Lung (tissue), 12 donors: ENCODE results near the gene RNASE12. TPM values are rescaled to one million over a fixed set of nuclear protein-coding genes. Genes with fewer than 3 reads are reported as not detected.
"Not testable (repeated sequence)": the region's sequence is repeated elsewhere in the genome, so short reads cannot be mapped to it uniquely, and the experiment has no call there.

ENCODE experiments used
- ATAC-seq: fragments of 200-7000 bp; cut with Tn5 transposase; one replicate; pipeline ENCODE4 v1.9.1; 2020; ENCODE audit warnings: moderate number of reproducible peaks; ENCODE audit not compliant: insufficient read depth, low FRiP score
- DNase-seq, 3 donors: peaks; one replicate each; pipeline ENCODE4 v3.0.0-alpha.2; 2013 to 2017
- H3K27ac ChIP-seq, 2 donors: one replicate each; pipeline ENCODE4 v1.5.1; 2013; ENCODE audit warnings: mild to moderate bottlenecking in 2 of 2, moderate library complexity in 2 of 2, control low read depth in 1 of 2, inconsistent platforms in 1 of 2, low read depth in 1 of 2, low read length in 1 of 2
- H3K27me3 ChIP-seq, 3 donors: one replicate each; pipeline ENCODE4 v1.5.1; 2013; ENCODE audit warnings: low read length in 2 of 3; ENCODE audit not compliant: control insufficient read depth in 3 of 3, insufficient read depth in 3 of 3
- H3K36me3 ChIP-seq, 4 donors: one replicate each; pipeline ENCODE4 v1.5.1; 2013; ENCODE audit warnings: low read length in 4 of 4, mild to moderate bottlenecking in 1 of 4, moderate library complexity in 1 of 4; ENCODE audit not compliant: control insufficient read depth in 4 of 4, insufficient read depth in 4 of 4
- H3K4me1 ChIP-seq, 5 donors: one replicate each; pipeline ENCODE4 v1.5.1; 2013; ENCODE audit warnings: low read length in 5 of 5, mild to moderate bottlenecking in 2 of 5, moderate library complexity in 1 of 5; ENCODE audit not compliant: control insufficient read depth in 5 of 5, insufficient read depth in 5 of 5
- H3K4me3 ChIP-seq: one replicate; pipeline ENCODE4 v1.5.1; 2013; ENCODE audit warnings: mild to moderate bottlenecking, control low read depth, moderate library complexity
- H3K9ac ChIP-seq, 2 donors: one replicate each; pipeline ENCODE4 v1.5.1; 2013; ENCODE audit warnings: low read length in 2 of 2, control low read depth in 1 of 2; ENCODE audit not compliant: insufficient read depth in 1 of 2
- H3K9me3 ChIP-seq, 4 donors: one replicate each; pipeline ENCODE4 v1.5.1; 2013; ENCODE audit warnings: low read length in 3 of 4, mild to moderate bottlenecking in 1 of 4, moderate library complexity in 1 of 4; ENCODE audit not compliant: control insufficient read depth in 4 of 4, insufficient read depth in 3 of 4
- WGBS, 2 donors: extraction: QIAGEN DNeasy Blood & Tissue Kit; methylation state at CpG; one replicate each; pipeline ENCODE4 v1.1.7; 2013; 5-methylcytosine and 5-hydroxymethylcytosine counted together
- polyA plus RNA-seq, 2 donors: library from polyadenylated mRNA; stranded (reverse); fragments of 200-250 nt; gene quantifications; one replicate each; pipeline ENCODE4 v1.2.1, GENCODE V29; 2013
- total RNA-seq, 2 donors: library from RNA; depleted of rRNA in 1 of 2; stranded (reverse); fragments of >200 nt in 1 of 2; gene quantifications; one replicate each; pipeline ENCODE4 v1.2.1, GENCODE V29; 2014 to 2021
- TF ChIP-seq, protein P1 (sequence below): IDR thresholded peaks from 2 replicates; pipeline ENCODE4 v1.5.1; 2012; ENCODE audit warnings: mild to moderate bottlenecking; ENCODE audit errors: control extremely low read depth, extremely low read depth
- donor health status: control.
- donor health status: control.
- donor health status: Bipolar disorder and iron deficiency.
- donor health status: healthy.
- donor health status: DM: yes; HTN: yes; CAD: no.

The RNASE12 gene
- total and polyA plus RNA-seq, 4 donors: not detected

DNA sequence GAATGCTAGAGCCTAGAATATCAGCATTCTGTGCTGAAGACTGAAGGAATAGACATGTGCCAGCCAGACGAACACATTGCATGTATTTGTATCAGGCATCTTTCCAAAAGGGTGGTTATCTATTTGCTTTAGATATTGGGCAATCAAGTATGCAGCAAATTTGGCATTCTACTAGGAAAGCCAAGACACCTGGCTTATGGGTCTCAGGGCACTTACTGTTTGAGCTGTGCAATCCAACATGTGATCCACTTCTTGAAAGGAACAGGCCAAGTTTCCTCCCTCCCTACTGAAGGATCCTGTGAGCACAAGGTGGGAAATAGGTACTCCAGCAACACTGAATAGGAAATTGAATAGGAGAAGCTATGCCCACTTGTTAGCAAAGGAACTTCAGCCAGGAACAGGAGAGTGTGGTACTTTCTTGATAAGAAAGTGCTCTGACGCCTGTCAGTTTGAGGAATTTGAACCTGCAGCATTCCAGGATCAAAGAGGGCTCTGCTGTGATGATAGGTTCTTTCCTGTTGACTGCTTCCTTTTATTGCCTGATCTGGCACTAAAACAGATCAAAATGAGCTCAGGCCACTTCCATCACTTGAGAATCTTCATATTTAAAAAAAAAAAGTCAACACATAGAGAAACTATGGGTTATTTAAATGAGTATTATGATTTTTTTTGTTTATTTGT lies 29.8 kb upstream of the RNASE12 start:
- Histone ChIP-seq H3K9ac (no peak overlapping the region), H3K27me3 (peaks cover 0 to 42% (median 40%) of the 10 kb centered on the region in 3 donors), H3K36me3 (no peaks in the 10 kb centered on the region), H3K4me3 (no peak overlapping the region), H3K4me1 (peaks cover 0 to 12% (median 0%) of the 10 kb centered on the region in 5 donors), H3K9me3 (peaks cover 0 to 3% (median 0%) of the 10 kb centered on the region in 4 donors), H3K27ac (no peak overlapping the region)
- no peak for ATAC-seq
- DNase-seq: no peak
- TF ChIP-seq, protein P1, sequence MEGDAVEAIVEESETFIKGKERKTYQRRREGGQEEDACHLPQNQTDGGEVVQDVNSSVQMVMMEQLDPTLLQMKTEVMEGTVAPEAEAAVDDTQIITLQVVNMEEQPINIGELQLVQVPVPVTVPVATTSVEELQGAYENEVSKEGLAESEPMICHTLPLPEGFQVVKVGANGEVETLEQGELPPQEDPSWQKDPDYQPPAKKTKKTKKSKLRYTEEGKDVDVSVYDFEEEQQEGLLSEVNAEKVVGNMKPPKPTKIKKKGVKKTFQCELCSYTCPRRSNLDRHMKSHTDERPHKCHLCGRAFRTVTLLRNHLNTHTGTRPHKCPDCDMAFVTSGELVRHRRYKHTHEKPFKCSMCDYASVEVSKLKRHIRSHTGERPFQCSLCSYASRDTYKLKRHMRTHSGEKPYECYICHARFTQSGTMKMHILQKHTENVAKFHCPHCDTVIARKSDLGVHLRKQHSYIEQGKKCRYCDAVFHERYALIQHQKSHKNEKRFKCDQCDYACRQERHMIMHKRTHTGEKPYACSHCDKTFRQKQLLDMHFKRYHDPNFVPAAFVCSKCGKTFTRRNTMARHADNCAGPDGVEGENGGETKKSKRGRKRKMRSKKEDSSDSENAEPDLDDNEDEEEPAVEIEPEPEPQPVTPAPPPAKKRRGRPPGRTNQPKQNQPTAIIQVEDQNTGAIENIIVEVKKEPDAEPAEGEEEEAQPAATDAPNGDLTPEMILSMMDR: no peak
- 50 to 56% methylated on average over 2 of the region's 2 CpGs for WGBS, 2 donors

DNA sequence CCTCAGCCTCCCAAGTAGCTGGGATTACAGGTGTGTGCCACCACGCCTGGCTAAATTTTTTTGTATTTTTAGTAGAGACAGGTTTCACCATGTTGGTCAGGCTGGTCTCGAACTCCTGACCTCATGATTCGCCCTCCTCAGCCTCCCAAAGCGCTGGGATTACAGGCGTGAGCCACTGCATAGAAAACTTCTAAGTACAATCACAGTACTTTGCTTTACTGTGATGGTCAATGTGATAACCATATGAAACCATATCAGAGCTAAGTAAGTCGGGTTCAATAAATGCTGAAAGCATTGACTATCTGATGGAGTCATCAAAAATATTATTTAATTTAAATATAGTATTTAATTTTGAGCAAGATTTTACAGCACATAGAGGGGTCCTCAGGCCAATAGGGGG lies 28.5 kb upstream of the RNASE12 start:
- not testable (repeated sequence) for ATAC-seq

DNA sequence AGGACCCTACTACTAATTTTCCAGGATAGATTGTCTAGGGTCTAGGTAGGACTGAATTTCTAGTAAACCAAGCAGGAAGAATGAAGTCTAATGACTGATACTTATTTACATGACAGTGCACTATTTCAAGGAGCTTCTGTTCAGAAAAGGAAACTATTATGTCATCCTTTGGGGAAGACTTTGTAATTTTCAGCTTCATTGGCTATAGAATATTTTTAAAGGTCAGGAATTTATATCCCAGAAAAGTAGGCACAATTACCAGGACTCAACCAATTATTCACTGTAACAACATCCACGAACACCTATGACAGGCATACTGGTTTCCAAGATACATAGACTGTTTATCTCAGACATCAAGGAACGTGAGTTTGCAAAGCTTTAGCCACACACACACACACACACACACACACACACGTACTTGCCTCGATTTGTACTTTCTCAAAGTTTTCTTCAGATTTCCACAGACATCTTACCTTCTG lies 27.1 kb upstream of the RNASE12 start:
- TF ChIP-seq, protein P1: no peak
- Histone ChIP-seq H3K9ac (no peak overlapping the region), H3K9me3 (no peaks in the 10 kb centered on the region), H3K4me1 (peaks cover 0 to 12% (median 3%) of the 10 kb centered on the region in 5 donors), H3K4me3 (no peak overlapping the region), H3K27ac (no peak overlapping the region), H3K36me3 (no peaks in the 10 kb centered on the region), H3K27me3 (peaks cover 0 to 20% (median 16%) of the 10 kb centered on the region in 3 donors)
- ATAC-seq (no peak), DNase-seq (no peak)
- 34 to 47% methylated on average over 4 of the region's 4 CpGs for WGBS, 2 donors

More for the DNA sequence above, 28.5 kb upstream of the RNASE12 start:
- H3K27me3 ChIP-seq: peaks cover 0 to 34% (median 29%) of the 10 kb centered on the region in 3 donors
- H3K9me3 ChIP-seq, H3K27ac ChIP-seq, H3K9ac ChIP-seq, H3K36me3 ChIP-seq, H3K4me1 ChIP-seq, DNase-seq, H3K4me3 ChIP-seq: not testable (repeated sequence)
- WGBS, 2 donors: 91 to 99% methylated on average over 6 of the region's 6 CpGs

DNA sequence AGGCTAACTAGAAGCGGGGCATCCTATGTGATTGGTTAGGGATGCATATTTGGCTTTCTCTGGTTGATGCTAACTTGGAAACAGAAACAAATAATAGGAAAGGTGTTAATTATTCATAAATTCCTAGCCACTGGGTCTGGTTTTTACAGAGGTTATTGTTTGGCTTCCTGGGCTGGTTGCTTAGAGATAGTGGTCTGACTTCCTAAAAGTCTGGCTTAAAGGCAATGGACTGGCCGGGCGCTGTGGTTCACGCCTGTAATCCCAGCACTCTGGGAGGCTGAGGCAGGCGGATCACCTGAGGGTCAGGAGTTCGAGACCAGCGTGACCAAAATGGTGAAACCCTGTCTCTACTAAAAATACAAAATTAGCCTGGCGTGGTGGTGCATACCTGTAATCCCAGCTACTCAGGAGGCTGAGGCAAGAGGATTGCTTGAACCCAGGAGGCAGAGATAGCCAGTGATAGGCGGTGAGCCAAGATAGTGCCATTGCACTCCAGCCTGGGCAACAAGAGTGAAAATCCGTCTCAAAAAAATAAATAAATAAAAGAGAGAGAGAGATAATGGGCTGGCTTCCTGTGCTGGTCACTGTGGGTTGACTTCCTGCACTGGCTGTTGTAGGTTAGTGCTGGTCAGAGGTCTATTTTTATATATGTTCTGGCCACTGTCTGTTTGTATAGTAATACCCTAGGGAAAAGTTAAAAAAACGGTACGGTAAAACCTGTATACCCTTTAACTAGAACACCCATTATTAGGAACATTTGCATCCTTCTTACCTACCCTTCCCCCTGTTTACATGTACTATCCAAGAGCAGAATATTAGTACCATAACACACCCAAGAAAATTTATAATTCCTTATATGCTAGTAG lies 26.2 kb upstream of the RNASE12 start:
- no peak overlapping the region for H3K27ac ChIP-seq
- no peak overlapping the region for H3K4me3 ChIP-seq
- H3K4me1 ChIP-seq: peaks cover 0 to 13% (median 0%) of the 10 kb centered on the region in 5 donors
- no peak overlapping the region for H3K9ac ChIP-seq
- H3K27me3 ChIP-seq: peaks cover 0 to 15% (median 6%) of the 10 kb centered on the region in 3 donors
- WGBS, 2 donors: 82 to 83% methylated on average over 12 of the region's 12 CpGs
- TF ChIP-seq, protein P1: no peak
- DNase-seq (no peak), ATAC-seq (no peak)
- H3K36me3 ChIP-seq: no peaks in the 10 kb centered on the region
- no peaks in the 10 kb centered on the region for H3K9me3 ChIP-seq
